Measurements from ENCODE around the gene ARHGAP18.

The ARHGAP18 gene

GRCh38 chr6:129744880-129745237 is 34.9 kb upstream of the ARHGAP18 start:
- Histone ChIP-seq H3K9me3 (no peaks in the 10 kb centered on the region), H3K4me3 (ENCODE audit: low read depth in 1 of 2, low read length in 1 of 2) (no peak overlapping the region), H3K27ac (no peak overlapping the region), H3K4me1 (ENCODE audit: control insufficient read depth in 1 of 2, insufficient read depth in 1 of 2, low read depth in 1 of 2, low read length in 1 of 2) (peaks cover 0 to 4% of the 10 kb centered on the region in 2 experiments), H3K36me3 (no peaks in the 10 kb centered on the region), H3K27me3 (peaks cover 34% of the 10 kb centered on the region)
- TF ChIP-seq CTCF (IDR thresholded peaks at IDR 0.05) = no peak

- TF ChIP-seq CTCF (IDR thresholded peaks at IDR 0.05) = no peak
- H3K9me3 ChIP-seq = no peaks in the 10 kb centered on the region
- H3K4me3 ChIP-seq (ENCODE audit: low read depth in 1 of 2, low read length in 1 of 2) = no peak overlapping the region
- H3K27me3 ChIP-seq = peaks cover 29% of the 10 kb centered on the region
- no peak overlapping the region for H3K27ac ChIP-seq
- no peaks in the 10 kb centered on the region for H3K4me1 ChIP-seq (ENCODE audit: control insufficient read depth in 1 of 2, insufficient read depth in 1 of 2, low read depth in 1 of 2, low read length in 1 of 2)
- H3K36me3 ChIP-seq = no peaks in the 10 kb centered on the region
Observed at GRCh38 chr6:129744201-129744879, 34.4 kb upstream of the ARHGAP18 start.

GRCh38 chr6:129740013-129740412 is 30.0 kb upstream of the ARHGAP18 start:
- no peak for TF ChIP-seq CTCF (IDR thresholded peaks at IDR 0.05)
- H3K27ac ChIP-seq = no peak overlapping the region
- H3K27me3 ChIP-seq = peaks cover 5% of the 10 kb centered on the region
- H3K36me3 ChIP-seq = no peaks in the 10 kb centered on the region
- no peaks in the 10 kb centered on the region for H3K4me1 ChIP-seq (ENCODE audit: control insufficient read depth in 1 of 2, insufficient read depth in 1 of 2, low read depth in 1 of 2, low read length in 1 of 2)
- H3K4me3 ChIP-seq (ENCODE audit: low read depth in 1 of 2, low read length in 1 of 2) = no peak overlapping the region
- no peaks in the 10 kb centered on the region for H3K9me3 ChIP-seq

- TF ChIP-seq CTCF (IDR thresholded peaks at IDR 0.05) = no peak
- Histone ChIP-seq H3K9me3 (no peaks in the 10 kb centered on the region), H3K4me3 (ENCODE audit: low read depth in 1 of 2, low read length in 1 of 2) (no peak overlapping the region), H3K27me3 (peaks cover 5% of the 10 kb centered on the region), H3K36me3 (no peaks in the 10 kb centered on the region), H3K4me1 (ENCODE audit: control insufficient read depth in 1 of 2, insufficient read depth in 1 of 2, low read depth in 1 of 2, low read length in 1 of 2) (no peaks in the 10 kb centered on the region), H3K27ac (no peak overlapping the region)
Observed at GRCh38 chr6:129736105-129736504, 26.1 kb upstream of the ARHGAP18 start.

- Histone ChIP-seq H3K27me3 (no peaks in the 10 kb centered on the region), H3K4me1 (ENCODE audit: control insufficient read depth in 1 of 2, insufficient read depth in 1 of 2, low read depth in 1 of 2, low read length in 1 of 2) (no peaks in the 10 kb centered on the region), H3K9me3 (no peaks in the 10 kb centered on the region), H3K36me3 (no peaks in the 10 kb centered on the region), H3K4me3 (ENCODE audit: low read depth in 1 of 2, low read length in 1 of 2) (no peak overlapping the region), H3K27ac (no peak overlapping the region)
- TF ChIP-seq CTCF (IDR thresholded peaks at IDR 0.05) = no peak
Observed at GRCh38 chr6:129733290-129733689, 23.3 kb upstream of the ARHGAP18 start.
